B cell (primary cell): Measurements from ENCODE around the gene PRKRIP1. TPM values are rescaled to one million over a fixed set of nuclear protein-coding genes. Genes with fewer than 3 reads are reported as not detected.

ENCODE experiments used
- ATAC-seq: fragments of 200-7000 bp; cut with Tn5 transposase; one replicate; pipeline ENCODE4 v1.10.0; 2021; ENCODE audit warnings: low read depth, mild to moderate bottlenecking, moderate number of reproducible peaks, moderate library complexity
- CTCF ChIA-PET: fragments of 350-600 bp; sonication (Branson Sonifier 250); formaldehyde crosslinking; loops from one replicate; lab custom pipeline; 2021; ENCODE audit warnings: antibody characterized with exemption, inconsistent platforms; lab: Charles Lee
- POLR2A ChIA-PET: fragments of 350-600 bp; sonication (Branson Sonifier 250); formaldehyde crosslinking; loops from one replicate; lab custom pipeline; 2021; ENCODE audit warnings: antibody characterized with exemption; lab: Charles Lee
- DNase-seq: peaks from one replicate; pipeline ENCODE4 v3.0.0; 2013
- H2AFZ ChIP-seq: 2 replicates; pipeline ENCODE4 v1.6.1; 2012; ENCODE audit warnings: mild to moderate bottlenecking, low read depth, low read length; ENCODE audit not compliant: insufficient read depth, poor library complexity, severe bottlenecking
- H3K27ac ChIP-seq, 2 donors: 1 replicate in 1 of 2; 2 replicates in 1 of 2; pipeline ENCODE4 v1.5.1; 2012 to 2013; ENCODE audit warnings: low read length in 2 of 2, mild to moderate bottlenecking in 2 of 2, moderate library complexity in 1 of 2
- H3K27me3 ChIP-seq, 4 experiments: fragments of 200-600 bp in 1 of 4; sonication (generic) in 1 of 4; replicated peaks in 1 of 4; 1 replicate in 2 of 4; 2 replicates in 2 of 4; pipeline versions ENCODE4 v1.6.1 to v1.7.0; 2013 to 2016; ENCODE audit warnings: low read length in 3 of 4, mild to moderate bottlenecking in 2 of 4, mixed read lengths in 1 of 4, moderate library complexity in 1 of 4; ENCODE audit not compliant: insufficient read depth in 4 of 4, control insufficient read depth in 3 of 4; ENCODE audit errors: control extremely low read depth in 1 of 4
- H3K36me3 ChIP-seq, 2 experiments: replicated peaks in 1 of 2; 1 replicate in 1 of 2; 2 replicates in 1 of 2; pipeline versions ENCODE4 v1.6.1 to v1.7.1; 2013; ENCODE audit warnings: low read length in 1 of 2; ENCODE audit not compliant: insufficient read depth in 2 of 2, control insufficient read depth in 1 of 2; ENCODE audit errors: control extremely low read depth in 1 of 2, extremely low read depth in 1 of 2
- H3K4me1 ChIP-seq, 2 donors: fragments of 200-600 bp in 1 of 2; sonication (generic) in 1 of 2; 1 replicate in 1 of 2; 2 replicates in 1 of 2; pipeline versions ENCODE4 v1.5.1 to v1.6.1; 2013 to 2017; ENCODE audit warnings: low read length in 2 of 2; ENCODE audit not compliant: control insufficient read depth in 2 of 2, insufficient read depth in 2 of 2
- H3K4me2 ChIP-seq: replicated peaks from 2 replicates; pipeline ENCODE3; 2012; ENCODE audit warnings: mild to moderate bottlenecking, low read depth, low read length; ENCODE audit not compliant: poor library complexity, severe bottlenecking
- H3K4me3 ChIP-seq, 5 experiments: fragments of 200-600 bp in 1 of 5; sonication (generic) in 1 of 5; 1 replicate in 3 of 5; 2 replicates in 2 of 5; pipeline versions ENCODE4 v1.5.1 to v1.7.0; 2011 to 2016; ENCODE audit warnings: low read length in 4 of 5, mild to moderate bottlenecking in 4 of 5, low read depth in 2 of 5, control low read depth in 1 of 5, moderate library complexity in 1 of 5; ENCODE audit not compliant: insufficient read depth in 1 of 5; ENCODE audit errors: control extremely low read depth in 1 of 5, extremely low read depth in 1 of 5
- H3K79me2 ChIP-seq: fragments of 200-600 bp; sonication (generic); one replicate; pipeline ENCODE4 v1.6.0; 2016; ENCODE audit warnings: low read length; ENCODE audit not compliant: control insufficient read depth, insufficient read depth
- H3K9ac ChIP-seq: fragments of 200-600 bp; sonication (generic); 2 replicates; pipeline ENCODE4 v1.6.1; 2017; ENCODE audit warnings: mild to moderate bottlenecking, low read length, moderate library complexity
- H3K9me3 ChIP-seq, 3 donors: one replicate each; pipeline versions ENCODE4 v1.6.1 to v1.7.1; 2013; ENCODE audit warnings: low read length in 2 of 3; ENCODE audit not compliant: control insufficient read depth in 2 of 3, insufficient read depth in 1 of 3; ENCODE audit errors: control extremely low read depth in 1 of 3
- H4K20me1 ChIP-seq: 2 replicates; pipeline ENCODE4 v1.6.0; 2012; ENCODE audit warnings: mild to moderate bottlenecking, low read length; ENCODE audit not compliant: insufficient read depth, control insufficient read depth, poor library complexity, severe bottlenecking
- H3K27ac Mint-ChIP-seq: one replicate; pipeline ENCODE4 v1.8.0; 2021; ENCODE audit warnings: mixed read lengths
- H3K27me3 Mint-ChIP-seq: one replicate; pipeline ENCODE4 v1.8.0; 2021; ENCODE audit warnings: mixed read lengths
- H3K4me1 Mint-ChIP-seq: one replicate; pipeline ENCODE4 v1.8.0; 2021; ENCODE audit warnings: mixed read lengths
- H3K4me3 Mint-ChIP-seq: one replicate; pipeline ENCODE4 v1.8.0; 2021; ENCODE audit warnings: mixed read lengths
- H3K9me3 Mint-ChIP-seq: one replicate; pipeline ENCODE4 v1.8.0; 2022; ENCODE audit warnings: mixed read lengths; ENCODE audit not compliant: insufficient read depth
- CTCF ChIP-seq: fragments of 200-600 bp; IDR thresholded peaks from one replicate; pipeline ENCODE4 v1.8.0; 2022; ENCODE audit warnings: antibody characterized with exemption, mild to moderate bottlenecking
- EZH2 ChIP-seq: IDR thresholded peaks from 2 replicates; pipeline ENCODE4 v1.6.1; 2012; ENCODE audit warnings: borderline replicate concordance, low read depth, mild to moderate bottlenecking, moderate library complexity, low read length; ENCODE audit not compliant: insufficient read depth, poor library complexity, severe bottlenecking
- WGBS: methylation state at CpG from one replicate; pipeline ENCODE4 v1.1.5; 2013; ENCODE audit warnings: missing lambda C conversion rate; ENCODE audit not compliant: insufficient coverage; 5-methylcytosine and 5-hydroxymethylcytosine counted together
- intact Hi-C: fragments of 100-400 bp; cut with micrococcal nuclease; formaldehyde crosslinking; loops from one replicate; pipeline ENCODE4 v1.10.0; 2022
- polyA plus RNA-seq: library from polyadenylated mRNA; depleted of rRNA; stranded (reverse); fragments of >200 nt; gene quantifications from 2 replicates; pipeline ENCODE4 v1.2.3, GENCODE V29; 2012
- total RNA-seq, 2 donors: library from RNA; stranded (reverse); fragments of 120-200 nt in 1 of 2; gene quantifications; 1 replicate in 1 of 2; 2 replicates in 1 of 2; pipeline versions ENCODE4 v1.2.3 to v1.2.4, GENCODE V29; 2013 to 2022

PRKRIP1 gene
- total and polyA plus RNA-seq, 2 donors (not counting 1 experiment from before 2014, with no cell fraction given), result 57.1 to 59.1 TPM

- H3K36me3 ChIP-seq, result peaks cover 0 to 4% of the 10 kb centered on the region in 2 experiments
- no peaks in the 10 kb centered on the region for H4K20me1 ChIP-seq
- peaks cover 80% of the 10 kb centered on the region for H3K4me1 Mint-ChIP-seq
- peaks cover 95 to 99% of the 10 kb centered on the region in 2 donors for H3K4me1 ChIP-seq
- TF ChIP-seq EZH2 (no peak), CTCF (no peak)
- intact Hi-C loops, result loop anchor here (1.0 to 10.0 kb wide), 4 partner anchors 10 to 122 kb away; partner anchors contain the start of gene PRKRIP1
- peak overlapping the region; percentile 87 for H3K4me3 Mint-ChIP-seq
- ATAC-seq (peak; percentile 63), DNase-seq (peak; percentile 91)
- peak overlapping the region; percentile 44 for H2AFZ ChIP-seq
- ChIA-PET POLR2A (interaction anchor here (0.7 to 13.6 kb wide), 17 partner anchors 4 to 440 kb away, joined by 3 to 223 read pairs (median 6); partner anchors contain the start of genes ORAI2 and PRKRIP1), CTCF (interaction anchor here (0.8 to 46.3 kb wide), 7 partner anchors 9 to 30 kb away, joined by 3 to 1182 read pairs (median 6); partner anchors contain the start of gene PRKRIP1)
- peak overlapping the region; percentile 85 for H3K4me2 ChIP-seq
- peak overlapping the region; percentile 100 for H3K27ac Mint-ChIP-seq
- peaks cover 50% of the 10 kb centered on the region for H3K79me2 ChIP-seq
- H3K9me3 ChIP-seq, result peaks cover 0 to 10% (median 0%) of the 10 kb centered on the region in 3 donors
- WGBS, result 2% methylated on average over 14 of the region's 16 CpGs
- peak overlapping the region; percentile 30 to 48 (median 39) for H3K4me3 ChIP-seq
- no peaks in the 10 kb centered on the region for H3K9me3 Mint-ChIP-seq
- no peaks in the 10 kb centered on the region for H3K27me3 ChIP-seq
- no peaks in the 10 kb centered on the region for H3K27me3 Mint-ChIP-seq
- peak overlapping the region; percentile 100 for H3K27ac ChIP-seq
- peak overlapping the region; percentile 69 for H3K9ac ChIP-seq
Observed at GRCh38 chr7:102426268-102427018, 30.3 kb downstream of the PRKRIP1 start.
